ENCODE results near the gene ZFAND6. TPM values are rescaled to one million over a fixed set of nuclear protein-coding genes. Genes with fewer than 3 reads are reported as not detected.

The ZFAND6 gene
- total RNA-seq, 2 donors from 2014 or later: 21.8 to 39.7 TPM

DNA sequence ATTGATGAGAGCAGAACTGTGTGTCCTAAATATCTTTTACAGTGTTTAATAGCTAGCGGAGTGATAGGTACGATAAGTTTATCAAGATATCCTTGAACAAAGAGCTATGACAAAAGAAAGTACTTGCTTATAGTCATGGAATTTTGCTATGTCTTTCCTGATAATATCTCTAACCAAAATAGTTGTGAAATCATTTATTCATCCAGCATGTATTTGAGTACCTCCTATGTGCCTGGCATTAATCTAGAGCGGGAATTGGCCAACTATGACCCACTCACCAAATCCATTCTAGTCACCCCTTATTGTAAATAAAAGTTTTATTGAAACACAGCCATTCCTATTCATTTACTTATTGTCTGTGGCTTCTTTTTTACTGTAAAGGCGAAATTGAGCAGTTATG is 46.6 kb downstream of the ZFAND6 start:
- intact Hi-C loops (cut with DNase I): no loop called here
- no peak for DNase-seq
- H3K4me1 ChIP-seq: peaks cover 14% of the 10 kb centered on the region
- H3K36me3 ChIP-seq (replicated peaks in 1 of 2; ENCODE audit: insufficient read depth in 1 of 2, low read depth in 2 of 2): no peaks in the 10 kb centered on the region
- no peak for ATAC-seq
- no peak overlapping the region for H3K4me3 ChIP-seq
- no peaks in the 10 kb centered on the region for H3K9me3 ChIP-seq
- no peak for TF ChIP-seq POLR2A (IDR thresholded peaks at IDR 0.05)
- TF ChIP-seq, protein P1, sequence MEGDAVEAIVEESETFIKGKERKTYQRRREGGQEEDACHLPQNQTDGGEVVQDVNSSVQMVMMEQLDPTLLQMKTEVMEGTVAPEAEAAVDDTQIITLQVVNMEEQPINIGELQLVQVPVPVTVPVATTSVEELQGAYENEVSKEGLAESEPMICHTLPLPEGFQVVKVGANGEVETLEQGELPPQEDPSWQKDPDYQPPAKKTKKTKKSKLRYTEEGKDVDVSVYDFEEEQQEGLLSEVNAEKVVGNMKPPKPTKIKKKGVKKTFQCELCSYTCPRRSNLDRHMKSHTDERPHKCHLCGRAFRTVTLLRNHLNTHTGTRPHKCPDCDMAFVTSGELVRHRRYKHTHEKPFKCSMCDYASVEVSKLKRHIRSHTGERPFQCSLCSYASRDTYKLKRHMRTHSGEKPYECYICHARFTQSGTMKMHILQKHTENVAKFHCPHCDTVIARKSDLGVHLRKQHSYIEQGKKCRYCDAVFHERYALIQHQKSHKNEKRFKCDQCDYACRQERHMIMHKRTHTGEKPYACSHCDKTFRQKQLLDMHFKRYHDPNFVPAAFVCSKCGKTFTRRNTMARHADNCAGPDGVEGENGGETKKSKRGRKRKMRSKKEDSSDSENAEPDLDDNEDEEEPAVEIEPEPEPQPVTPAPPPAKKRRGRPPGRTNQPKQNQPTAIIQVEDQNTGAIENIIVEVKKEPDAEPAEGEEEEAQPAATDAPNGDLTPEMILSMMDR (IDR thresholded peaks at IDR 0.05): no peak
- H3K27me3 ChIP-seq: no peaks in the 10 kb centered on the region
- H3K27ac ChIP-seq: no peak overlapping the region
- 79 to 80% methylated on average over 4 of the region's 4 CpGs for WGBS, 2 donors

DNA sequence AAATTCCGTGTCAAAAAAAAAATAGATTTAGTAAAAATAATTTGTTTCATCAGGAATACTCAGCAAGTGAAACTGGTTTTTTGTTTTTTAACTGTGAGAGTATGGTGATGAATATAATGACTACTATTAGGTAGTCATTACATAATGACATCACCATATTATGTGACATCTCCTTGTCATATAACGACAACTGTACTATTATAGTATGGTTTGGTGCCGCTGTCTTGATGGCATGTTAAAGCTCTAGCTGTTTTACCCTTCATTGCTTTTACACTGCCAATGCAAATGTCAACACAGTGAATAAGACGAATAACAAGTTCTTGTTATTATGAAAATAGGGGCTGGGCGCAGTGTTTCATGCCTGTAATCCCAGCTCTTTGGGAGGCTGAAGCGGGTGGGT is 47.7 kb downstream of the ZFAND6 start:
- no peak for TF ChIP-seq POLR2A (IDR thresholded peaks at IDR 0.05)
- TF ChIP-seq, protein P1 (IDR thresholded peaks at IDR 0.05): no peak
- H3K36me3 ChIP-seq (replicated peaks in 1 of 2; ENCODE audit: insufficient read depth in 1 of 2, low read depth in 2 of 2): no peaks in the 10 kb centered on the region
- DNase-seq: no peak
- 91 to 92% methylated on average over 6 of the region's 6 CpGs for WGBS, 2 donors
- no peak overlapping the region for H3K4me3 ChIP-seq
- no peaks in the 10 kb centered on the region for H3K27me3 ChIP-seq
- peaks cover 14% of the 10 kb centered on the region for H3K4me1 ChIP-seq
- no peak overlapping the region for H3K27ac ChIP-seq
- no peak for ATAC-seq
- H3K9me3 ChIP-seq: no peaks in the 10 kb centered on the region
- intact Hi-C loops (cut with DNase I): no loop called here

DNA sequence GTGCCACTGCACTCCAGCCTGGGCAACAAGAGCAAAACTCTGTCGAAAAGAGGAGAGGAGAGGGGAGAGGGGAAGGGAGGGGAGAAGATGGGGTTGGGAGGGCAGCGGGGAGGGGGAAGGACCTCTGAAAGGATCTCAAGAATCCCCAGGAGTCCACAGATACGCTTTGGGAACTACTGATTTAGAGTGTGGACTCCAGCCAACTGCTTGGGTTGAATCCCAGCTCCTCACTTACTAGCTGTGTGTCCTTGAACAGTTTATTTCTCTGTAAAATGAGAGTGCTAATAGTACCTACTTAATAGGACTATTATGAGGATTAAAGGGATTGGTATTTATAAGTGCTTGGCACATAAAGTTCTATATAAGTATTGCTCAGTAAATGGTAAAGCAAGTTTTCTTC is 48.3 kb downstream of the ZFAND6 start:
- 41 to 79% methylated on average over 2 to 3 of the region's 3 CpGs for WGBS, 2 donors
- Histone ChIP-seq H3K4me1 (peaks cover 14% of the 10 kb centered on the region), H3K27me3 (no peaks in the 10 kb centered on the region), H3K27ac (no peak overlapping the region), H3K9me3 (no peaks in the 10 kb centered on the region), H3K4me3 (no peak overlapping the region), H3K36me3 (replicated peaks in 1 of 2; ENCODE audit: insufficient read depth in 1 of 2, low read depth in 2 of 2) (no peaks in the 10 kb centered on the region)
- intact Hi-C loops (cut with DNase I): no loop called here
- TF ChIP-seq POLR2A (IDR thresholded peaks at IDR 0.05): no peak
- TF ChIP-seq, protein P1 (IDR thresholded peaks at IDR 0.05): no peak
- DNase-seq (no peak), ATAC-seq (no peak)

DNA sequence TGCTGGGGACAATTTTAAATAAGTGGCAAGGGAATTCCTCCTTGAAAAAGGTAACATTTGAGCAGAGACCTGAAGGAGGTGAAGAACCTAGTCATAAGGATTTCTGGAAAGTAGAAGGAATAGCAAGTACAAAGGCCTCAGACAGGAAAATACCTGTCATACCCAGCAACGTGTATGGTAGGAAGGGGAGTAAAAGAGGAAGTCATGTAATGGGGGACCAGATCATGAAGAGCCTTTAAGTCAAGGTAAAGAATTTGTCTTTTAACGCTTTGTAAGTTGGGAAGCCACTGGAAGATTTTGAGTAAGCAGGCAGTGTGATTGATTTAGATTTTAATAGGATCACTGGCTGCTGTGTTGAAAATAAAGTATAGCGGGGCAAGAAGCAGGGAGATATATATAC is 49.9 kb downstream of the ZFAND6 start:
- 86 to 90% methylated on average over 3 of the region's 3 CpGs for WGBS, 2 donors
- no peaks in the 10 kb centered on the region for H3K9me3 ChIP-seq

DNA sequence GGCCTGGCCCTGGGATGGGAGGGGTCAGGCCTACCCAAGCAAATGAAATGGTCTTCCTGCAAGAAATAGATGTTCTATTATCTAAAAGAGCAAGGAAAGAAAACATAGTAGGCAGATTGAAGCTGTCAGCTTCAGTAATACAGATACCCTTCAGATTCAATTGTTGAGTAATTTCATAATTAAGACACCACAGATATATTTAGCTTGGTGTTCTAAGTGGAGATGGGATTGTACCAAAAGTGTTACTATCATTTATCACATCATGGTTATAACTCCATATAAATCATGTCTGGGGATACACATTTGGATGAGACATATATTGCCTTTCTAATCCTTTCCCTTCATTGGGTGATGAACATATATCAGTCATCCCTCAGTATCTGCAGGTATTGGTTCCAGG is 51.4 kb downstream of the ZFAND6 start:
- TF ChIP-seq, protein P1 (IDR thresholded peaks at IDR 0.05): no peak
- TF ChIP-seq POLR2A (IDR thresholded peaks at IDR 0.05): no peak
- intact Hi-C loops (cut with DNase I): no loop called here
- DNase-seq (no peak), ATAC-seq (no peak)
- Histone ChIP-seq H3K4me3 (no peak overlapping the region), H3K36me3 (replicated peaks in 1 of 2; ENCODE audit: insufficient read depth in 1 of 2, low read depth in 2 of 2) (no peaks in the 10 kb centered on the region), H3K27me3 (no peaks in the 10 kb centered on the region), H3K27ac (no peak overlapping the region), H3K4me1 (peaks cover 10% of the 10 kb centered on the region), H3K9me3 (no peaks in the 10 kb centered on the region)

More for the DNA sequence above, 49.9 kb downstream of the ZFAND6 start:
- Histone ChIP-seq H3K27ac (no peak overlapping the region), H3K27me3 (no peaks in the 10 kb centered on the region), H3K36me3 (replicated peaks in 1 of 2; ENCODE audit: insufficient read depth in 1 of 2, low read depth in 2 of 2) (no peaks in the 10 kb centered on the region), H3K4me3 (no peak overlapping the region), H3K4me1 (peaks cover 13% of the 10 kb centered on the region)
- TF ChIP-seq, protein P1 (IDR thresholded peaks at IDR 0.05): no peak
- intact Hi-C loops (cut with DNase I): no loop called here
- DNase-seq (no peak), ATAC-seq (no peak)
